PFSK-1 (cell line): ENCODE results near the gene FGF14.

ENCODE experiments used
- POLR2AphosphoS5 ChIP-seq: IDR thresholded peaks from 2 replicates; pipeline ENCODE4 v1.6.1; 2012; ENCODE audit warnings: low read depth, mild to moderate bottlenecking, control low read depth, low read length, moderate library complexity
- SIN3A ChIP-seq: IDR thresholded peaks from 2 replicates; pipeline ENCODE4 v1.6.1; 2012; ENCODE audit warnings: mild to moderate bottlenecking, low read length, moderate library complexity, borderline replicate concordance; ENCODE audit not compliant: insufficient read depth
- TAF1 ChIP-seq: IDR thresholded peaks from 2 replicates; pipeline ENCODE4 v1.6.1; 2012; ENCODE audit warnings: low read length, control low read depth, borderline replicate concordance; ENCODE audit not compliant: insufficient read depth
- TF ChIP-seq, protein P1 (sequence below), 2 experiments: IDR thresholded peaks; 2 replicates each; pipeline versions ENCODE4 v1.6.1 to v1.8.0; 2011 to 2012; ENCODE audit warnings: low read depth in 2 of 2, low read length in 2 of 2, control low read depth in 1 of 2, inconsistent platforms in 1 of 2, mild to moderate bottlenecking in 1 of 2, moderate library complexity in 1 of 2; ENCODE audit not compliant: insufficient read depth in 1 of 2

DNA sequence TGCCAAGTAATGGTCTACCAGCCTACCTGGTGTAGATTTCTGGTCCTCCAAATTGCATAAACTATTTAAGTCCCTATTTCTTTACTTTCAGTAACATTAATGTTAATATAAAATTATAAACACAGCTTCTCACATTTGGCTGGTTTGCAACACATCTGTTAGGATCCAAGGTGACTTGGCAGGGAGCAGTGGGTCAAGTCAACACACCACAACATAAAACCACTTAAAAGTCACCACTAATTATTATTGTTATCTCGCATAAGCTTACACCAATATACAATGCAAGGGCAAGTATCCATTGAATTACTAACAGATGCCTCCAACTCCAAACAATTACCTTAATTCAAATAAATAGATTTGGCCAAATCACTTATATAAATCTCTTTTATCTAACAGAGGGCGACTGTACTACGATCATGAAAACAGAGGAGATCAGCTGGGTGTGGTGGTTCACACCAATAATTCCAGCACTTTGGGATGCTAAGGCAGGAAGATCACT is 74.7 kb downstream of the FGF14 start:
- TF ChIP-seq POLR2AphosphoS5 (no peak), TAF1 (no peak), SIN3A (no peak)
- TF ChIP-seq, protein P1, sequence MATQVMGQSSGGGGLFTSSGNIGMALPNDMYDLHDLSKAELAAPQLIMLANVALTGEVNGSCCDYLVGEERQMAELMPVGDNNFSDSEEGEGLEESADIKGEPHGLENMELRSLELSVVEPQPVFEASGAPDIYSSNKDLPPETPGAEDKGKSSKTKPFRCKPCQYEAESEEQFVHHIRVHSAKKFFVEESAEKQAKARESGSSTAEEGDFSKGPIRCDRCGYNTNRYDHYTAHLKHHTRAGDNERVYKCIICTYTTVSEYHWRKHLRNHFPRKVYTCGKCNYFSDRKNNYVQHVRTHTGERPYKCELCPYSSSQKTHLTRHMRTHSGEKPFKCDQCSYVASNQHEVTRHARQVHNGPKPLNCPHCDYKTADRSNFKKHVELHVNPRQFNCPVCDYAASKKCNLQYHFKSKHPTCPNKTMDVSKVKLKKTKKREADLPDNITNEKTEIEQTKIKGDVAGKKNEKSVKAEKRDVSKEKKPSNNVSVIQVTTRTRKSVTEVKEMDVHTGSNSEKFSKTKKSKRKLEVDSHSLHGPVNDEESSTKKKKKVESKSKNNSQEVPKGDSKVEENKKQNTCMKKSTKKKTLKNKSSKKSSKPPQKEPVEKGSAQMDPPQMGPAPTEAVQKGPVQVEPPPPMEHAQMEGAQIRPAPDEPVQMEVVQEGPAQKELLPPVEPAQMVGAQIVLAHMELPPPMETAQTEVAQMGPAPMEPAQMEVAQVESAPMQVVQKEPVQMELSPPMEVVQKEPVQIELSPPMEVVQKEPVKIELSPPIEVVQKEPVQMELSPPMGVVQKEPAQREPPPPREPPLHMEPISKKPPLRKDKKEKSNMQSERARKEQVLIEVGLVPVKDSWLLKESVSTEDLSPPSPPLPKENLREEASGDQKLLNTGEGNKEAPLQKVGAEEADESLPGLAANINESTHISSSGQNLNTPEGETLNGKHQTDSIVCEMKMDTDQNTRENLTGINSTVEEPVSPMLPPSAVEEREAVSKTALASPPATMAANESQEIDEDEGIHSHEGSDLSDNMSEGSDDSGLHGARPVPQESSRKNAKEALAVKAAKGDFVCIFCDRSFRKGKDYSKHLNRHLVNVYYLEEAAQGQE (IDR thresholded peaks at IDR 0.05; ENCODE audit: insufficient read depth in 1 of 2, low read depth in 2 of 2, low read length in 2 of 2), result no peak
